NCI-H69 (cell line): ENCODE measurements around the gene MAPK10.
"Not testable (repeated sequence)": the region's sequence is repeated elsewhere in the genome, so short reads cannot be mapped to it uniquely, and the experiment has no call there.

Experiments used
- DNase-seq: peaks from one replicate; lab custom pipeline; 2025; lab: John Stamatoyannopoulos, UW

Gene MAPK10

DNA sequence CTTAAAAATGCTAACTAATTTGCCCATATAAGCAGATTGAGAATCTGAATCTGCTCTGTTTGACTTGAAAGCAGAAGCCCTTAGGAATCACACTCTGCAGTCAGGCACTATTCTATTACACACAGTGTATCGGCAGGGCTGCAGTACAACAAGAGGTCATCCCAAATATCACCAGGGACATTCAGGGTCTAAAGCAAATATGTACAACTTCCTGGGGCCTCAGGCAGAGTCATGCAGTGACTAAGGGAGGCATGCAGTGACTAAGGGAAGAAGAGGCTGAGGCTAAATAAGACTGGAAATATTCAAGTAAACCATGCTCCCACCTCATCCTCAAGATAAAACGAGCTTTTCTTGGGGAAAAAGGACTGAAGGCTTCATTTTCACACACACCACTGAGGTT, 20.9 kb downstream of the MAPK10 start:
- no peak for DNase-seq

DNA sequence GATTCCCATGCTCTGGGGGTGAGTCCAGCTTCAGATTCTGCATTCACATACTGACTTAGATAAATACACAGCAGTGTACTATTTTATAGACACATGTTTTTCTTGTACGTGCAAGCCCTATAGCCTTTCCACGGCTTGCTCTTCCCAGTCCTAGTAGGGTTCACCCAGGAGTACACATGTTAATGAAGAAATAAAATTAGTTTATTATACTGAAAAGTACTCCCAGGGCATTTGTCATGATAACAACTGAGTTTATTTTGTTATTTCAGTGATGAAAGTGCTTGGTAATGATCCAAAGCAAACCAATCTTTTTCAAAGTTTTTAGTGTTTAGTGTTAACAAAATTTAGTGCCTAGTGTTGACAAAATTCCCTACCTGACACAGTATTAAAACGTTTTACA, 21.3 kb downstream of the MAPK10 start:
- DNase-seq, result no peak

DNA sequence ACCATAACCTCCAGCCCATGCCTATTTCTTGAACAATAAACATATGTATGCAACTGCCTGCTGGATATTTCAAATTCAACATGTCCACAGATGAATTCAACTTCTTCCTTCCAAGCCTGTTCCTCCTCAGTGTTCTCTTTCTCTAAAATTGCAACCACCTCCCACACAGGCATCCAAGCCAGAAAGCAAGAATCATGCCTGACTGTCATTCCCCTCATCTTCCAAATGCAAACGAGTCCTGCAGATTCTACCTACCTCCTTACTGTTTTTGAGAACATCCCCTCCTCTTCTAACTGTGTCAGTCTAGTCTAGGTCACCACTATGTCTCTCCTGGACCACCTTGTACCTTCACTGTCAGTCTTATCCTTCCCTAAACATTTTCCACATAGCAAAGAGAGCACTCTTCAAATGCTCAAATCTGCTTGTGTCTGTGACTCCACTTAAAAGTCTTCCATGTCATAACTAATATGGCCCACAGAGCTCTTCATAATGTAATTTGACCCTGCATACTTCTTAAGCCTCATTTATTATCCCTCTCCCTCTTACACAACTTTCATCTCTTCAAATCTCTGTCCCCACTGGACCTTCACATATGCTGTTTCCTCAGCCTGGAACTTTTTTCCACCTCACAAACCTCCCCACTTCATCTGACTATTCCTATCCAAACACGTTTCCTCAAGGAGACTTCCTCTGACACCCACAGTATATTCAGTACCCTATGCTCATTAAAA, 25.7 kb downstream of the MAPK10 start:
- no peak for DNase-seq

DNA sequence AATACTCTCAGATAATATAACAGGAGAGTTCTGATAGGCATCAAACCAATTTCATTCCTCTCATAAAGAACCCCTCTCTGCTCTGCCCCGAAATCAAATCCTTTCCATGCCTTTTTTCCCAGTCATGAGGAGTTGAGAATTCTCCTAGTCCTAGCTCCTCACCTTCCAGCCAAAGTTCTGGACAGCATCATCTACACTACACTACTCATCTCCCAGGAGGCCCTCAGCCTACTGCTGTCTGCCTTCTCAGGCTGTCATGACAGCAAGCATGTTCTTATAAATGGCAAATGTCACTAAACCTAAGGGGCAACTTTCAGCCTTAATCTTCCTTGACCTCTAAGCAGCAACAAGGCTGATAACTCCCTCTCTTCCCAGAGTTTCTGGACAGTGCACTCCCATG, 26.6 kb downstream of the MAPK10 start:
- no peak for DNase-seq

DNA sequence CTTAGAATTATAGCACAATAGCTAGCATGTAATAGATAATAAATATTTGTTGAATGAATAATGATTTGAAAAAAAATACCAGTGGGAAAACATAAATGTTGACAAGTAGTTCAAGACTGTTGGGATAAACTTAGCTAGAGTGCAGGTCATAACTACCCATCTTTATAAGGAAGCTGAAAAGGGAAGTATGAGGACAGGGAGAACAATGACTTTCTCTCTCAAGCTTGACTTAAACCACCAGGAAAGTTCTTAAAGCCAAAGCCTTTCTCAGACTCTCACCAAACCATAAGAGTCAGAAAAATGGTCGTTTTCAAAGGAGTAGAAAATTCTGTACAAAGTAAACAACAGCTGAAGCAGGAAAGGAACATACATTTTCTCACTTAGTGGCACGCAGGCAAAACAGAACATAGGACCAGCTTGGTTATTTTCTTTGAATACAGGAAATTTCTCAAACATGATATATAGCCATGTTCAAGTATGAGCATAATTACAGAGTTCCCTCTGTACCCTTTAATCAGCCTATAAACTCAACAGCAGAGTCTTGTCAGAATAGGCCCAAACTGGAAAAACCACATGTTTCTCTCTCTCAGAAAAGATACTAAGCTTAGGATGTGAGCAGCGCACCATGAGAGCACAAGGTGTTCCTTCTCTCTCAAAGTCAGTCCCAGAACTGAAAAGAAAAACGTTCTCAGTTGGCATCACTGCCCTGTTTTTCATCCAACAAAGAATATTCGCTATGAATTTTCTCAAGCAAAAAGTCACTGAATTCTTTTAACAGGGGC, 28.7 kb downstream of the MAPK10 start:
- peak; percentile 12 for DNase-seq

DNA sequence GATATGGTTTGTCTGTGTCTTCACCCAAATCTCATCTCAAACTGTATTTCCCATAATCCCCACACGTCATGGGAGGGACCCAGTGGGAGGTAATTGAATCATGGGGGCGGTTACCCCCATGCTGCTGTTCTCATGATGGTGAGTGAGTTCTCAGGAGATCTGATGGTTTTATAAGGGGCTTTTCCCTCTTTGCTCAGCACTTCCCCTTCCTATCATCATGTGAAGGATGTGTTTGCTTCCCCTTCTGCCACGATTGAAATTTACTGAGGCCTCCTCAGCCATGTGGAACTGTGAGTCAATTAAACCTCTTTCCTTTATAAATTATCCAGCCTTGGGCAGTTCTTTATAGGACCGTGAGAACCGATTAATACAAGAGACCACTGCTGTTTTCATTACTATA, 29.4 kb downstream of the MAPK10 start:
- not testable (repeated sequence) for DNase-seq

DNA sequence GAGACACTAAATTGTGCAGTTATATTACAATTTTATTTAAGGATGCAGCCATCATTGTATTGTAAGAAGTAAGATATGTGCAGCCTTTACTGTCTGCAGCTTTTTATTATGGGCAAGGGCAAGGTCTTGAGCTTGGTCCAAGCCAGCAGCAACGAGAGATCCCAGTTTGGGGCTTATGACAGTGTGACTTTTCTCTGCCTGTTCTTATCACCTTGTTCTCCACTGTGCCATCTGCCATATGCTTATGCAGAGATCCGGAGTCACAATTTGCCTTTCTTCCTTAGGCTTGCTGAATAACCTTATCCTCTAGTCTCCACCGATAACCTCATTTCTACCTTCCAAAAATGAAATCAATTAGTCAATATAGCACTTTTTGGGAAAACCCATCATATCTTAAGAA, 30.4 kb downstream of the MAPK10 start:
- DNase-seq, result no peak

DNA sequence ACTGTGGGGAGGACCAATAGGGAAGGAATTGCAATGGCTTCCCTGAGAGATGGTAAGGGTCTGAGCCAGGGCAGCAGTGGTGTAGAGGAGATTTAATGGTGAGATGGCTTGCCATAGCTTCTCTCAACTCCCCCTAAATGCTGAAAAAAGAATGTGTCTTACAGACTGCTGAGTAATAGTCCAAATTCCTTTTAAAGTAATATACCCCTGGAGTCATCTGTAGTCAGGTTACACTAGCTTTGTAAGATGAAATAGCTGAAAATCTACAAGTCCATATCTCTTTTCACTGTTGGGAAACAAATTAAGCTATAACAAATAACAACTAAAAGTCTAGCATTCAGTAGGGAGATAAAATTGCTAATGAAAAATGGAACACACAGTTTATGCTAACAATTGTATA, 33.5 kb downstream of the MAPK10 start:
- no peak for DNase-seq

DNA sequence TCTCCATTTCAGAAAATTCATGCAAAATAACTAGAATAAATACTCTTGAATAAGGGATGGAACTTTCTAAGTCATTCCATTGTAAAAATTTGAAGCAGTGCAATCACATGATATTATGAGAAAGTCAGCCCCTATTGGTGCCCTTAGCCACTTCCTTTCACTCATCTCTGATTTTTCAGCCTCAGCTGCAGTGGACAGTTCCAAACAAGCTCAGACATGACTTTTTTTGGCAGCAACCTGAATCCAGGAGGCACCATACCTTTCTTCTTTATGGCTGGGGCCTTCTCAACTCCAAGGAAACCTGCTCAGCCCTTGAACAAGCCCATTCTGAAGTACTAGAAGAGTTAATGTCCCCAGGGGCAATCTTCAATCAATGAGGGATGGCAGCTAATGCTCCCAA, 40.5 kb downstream of the MAPK10 start:
- no peak for DNase-seq

DNA sequence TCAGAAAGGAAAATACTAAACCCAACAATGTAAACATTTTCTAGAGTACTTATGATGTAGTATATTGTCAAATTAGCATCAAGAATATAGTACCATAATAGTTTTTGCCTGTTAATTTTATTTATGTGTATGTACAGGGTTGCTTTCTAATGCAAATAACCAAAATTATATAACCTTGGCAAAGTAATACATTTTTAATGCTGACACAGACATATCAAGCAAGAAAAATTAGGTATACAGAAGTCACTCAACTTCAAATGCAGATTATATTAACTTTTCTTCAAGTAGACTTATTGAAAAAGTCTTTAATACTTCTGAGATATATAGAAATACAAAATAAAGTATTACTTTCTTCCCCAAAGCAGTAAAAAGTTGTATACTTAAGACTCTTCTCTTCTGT, 44.3 kb downstream of the MAPK10 start:
- no peak for DNase-seq

DNA sequence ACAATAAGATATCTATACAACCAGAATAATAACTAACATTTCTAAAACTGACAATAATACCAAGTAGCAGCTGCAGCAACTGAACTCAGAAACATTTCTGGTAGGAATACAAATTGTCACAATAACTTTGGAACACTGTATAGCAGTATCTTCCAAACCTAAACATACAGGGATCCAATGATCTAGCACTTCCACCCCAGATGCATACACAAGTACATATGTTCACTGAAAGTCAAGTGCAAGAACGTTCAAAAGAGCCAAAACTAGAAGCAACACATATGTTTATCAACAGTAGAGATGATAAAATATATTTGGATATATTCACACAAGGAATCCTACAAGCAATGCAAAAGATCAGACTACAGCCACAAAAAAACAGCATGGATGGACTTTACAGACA, 46.2 kb downstream of the MAPK10 start:
- DNase-seq, result no peak

DNA sequence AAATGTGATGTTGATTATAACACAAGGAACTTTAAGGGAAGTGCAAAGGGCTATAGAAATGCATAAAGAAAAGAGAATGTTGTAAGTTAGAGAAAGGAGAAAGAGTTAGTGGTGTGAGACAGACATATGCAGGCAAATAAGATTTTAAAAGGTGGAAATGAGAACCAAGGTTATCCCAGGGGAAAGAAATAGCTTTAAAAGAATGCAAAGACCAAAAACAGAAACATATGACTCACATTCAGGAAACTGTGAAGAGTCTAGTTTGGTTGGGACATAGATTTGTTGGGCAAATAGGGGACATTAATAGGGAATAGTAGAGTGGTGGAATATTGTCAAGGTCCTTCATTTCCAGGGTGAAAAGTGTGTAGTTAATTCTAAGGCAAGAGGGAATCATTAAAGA, 52.4 kb downstream of the MAPK10 start:
- DNase-seq, result no peak

DNA sequence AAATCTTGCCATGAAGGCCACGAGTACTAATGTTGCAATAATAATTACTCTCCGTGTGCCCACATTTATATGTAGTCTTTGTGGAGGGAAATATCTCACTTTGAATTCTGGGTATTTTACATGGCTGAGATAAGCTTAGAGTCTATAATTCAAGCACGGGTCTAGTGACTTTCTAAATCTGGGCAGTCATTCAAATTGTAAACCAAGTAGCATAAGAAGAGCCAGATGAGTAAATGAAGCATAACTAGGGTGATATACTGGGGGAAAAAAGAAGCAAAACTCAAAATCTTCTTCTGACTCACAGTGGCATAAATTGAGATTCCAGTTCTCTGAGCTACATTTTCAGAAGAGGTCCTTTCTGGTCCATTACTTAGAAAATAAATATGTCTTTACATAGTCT, 53.0 kb downstream of the MAPK10 start:
- no peak for DNase-seq

DNA sequence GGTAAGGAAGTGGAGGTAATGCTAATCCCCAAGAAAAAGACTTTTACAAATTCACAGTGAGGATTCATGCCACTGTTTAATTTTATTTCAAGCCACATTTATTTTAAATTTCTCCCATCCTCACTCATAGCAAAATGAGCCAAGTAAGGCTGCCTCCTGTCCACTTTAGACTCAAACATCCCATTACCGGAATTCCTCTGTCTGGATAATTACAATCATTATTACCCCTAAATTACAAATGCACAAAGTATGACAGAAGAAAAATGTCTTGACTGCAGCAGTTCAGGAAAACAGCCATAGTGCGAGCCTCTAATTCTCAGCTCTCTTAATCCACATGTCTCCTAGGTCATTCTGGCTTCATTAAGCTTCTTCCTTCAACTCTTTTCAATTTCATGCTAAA, 57.0 kb downstream of the MAPK10 start:
- DNase-seq, result peak; percentile 51

DNA sequence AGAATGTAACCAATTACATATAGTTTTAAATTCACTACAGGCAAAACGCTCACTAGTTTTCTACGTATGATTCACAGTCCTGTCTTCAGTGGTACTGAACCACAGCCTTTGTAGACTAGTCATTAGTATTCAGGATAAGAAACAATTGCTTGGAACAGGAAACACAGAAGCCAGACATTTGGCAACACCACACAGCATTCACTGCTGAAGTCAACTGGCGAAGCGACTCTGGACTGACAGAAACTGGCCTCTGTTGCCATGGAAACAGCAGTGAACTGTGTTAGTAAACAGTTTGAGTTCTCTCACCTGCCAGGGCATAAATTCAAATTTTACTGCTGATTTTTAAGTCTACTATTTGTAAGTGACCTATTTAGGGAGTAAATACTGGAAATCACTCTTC, 57.6 kb downstream of the MAPK10 start:
- peak; percentile 90 for DNase-seq

DNA sequence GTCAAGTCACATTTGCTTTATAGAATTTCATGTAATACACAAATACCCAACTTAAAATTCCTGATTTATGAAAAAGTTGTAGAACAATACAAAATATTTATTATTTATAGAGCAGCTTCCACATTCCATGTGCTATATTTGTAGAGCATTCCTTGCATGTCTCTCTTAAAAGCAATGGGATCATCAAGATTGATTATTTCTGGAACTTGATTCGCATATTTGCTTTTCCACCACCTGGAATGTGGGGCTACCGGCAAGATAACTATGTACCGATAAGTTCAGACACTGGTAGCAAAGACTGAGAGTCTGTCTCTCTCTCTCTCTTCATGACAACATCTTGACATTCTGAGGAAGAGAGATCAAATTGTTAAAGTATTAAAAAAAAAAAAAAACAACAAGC, 59.3 kb downstream of the MAPK10 start:
- no peak for DNase-seq

DNA sequence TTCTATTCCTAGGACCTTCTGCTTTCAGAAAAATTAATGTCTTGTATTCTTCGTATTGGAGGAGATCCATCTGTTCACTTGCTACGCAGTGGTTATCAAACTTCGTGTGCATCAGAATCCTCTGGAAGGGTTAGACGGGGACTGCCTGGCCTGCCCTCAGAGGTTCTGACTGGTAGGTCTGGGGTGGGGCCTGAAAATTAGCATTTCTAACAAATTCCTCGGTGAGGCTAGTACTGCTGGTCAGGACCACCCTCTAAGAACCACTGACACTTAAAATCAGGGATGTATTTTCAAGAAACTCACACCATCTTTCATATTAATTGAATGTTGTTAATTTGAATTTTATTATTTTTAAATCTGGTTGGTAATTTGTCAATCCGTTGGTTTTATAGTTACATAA, 63.0 kb downstream of the MAPK10 start:
- DNase-seq, result no peak

DNA sequence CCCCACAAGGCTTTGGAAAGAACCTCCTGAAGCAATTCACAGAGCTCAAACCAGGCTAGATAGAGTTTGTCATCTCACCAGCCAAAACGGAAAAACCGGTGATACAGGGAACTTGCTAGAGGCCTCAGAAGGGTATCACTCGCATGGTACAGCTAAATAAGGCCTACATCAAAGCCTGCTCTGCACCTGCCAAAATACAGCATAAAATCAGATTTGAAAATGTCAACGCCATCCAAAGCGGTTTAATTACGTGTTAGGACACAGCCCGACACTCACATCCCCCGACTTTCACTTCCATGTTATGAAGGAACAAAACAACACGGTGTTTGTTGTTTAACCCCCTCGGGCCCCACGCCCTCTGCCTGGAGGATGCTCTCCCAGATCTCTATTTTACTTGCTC, 65.0 kb downstream of the MAPK10 start:
- no peak for DNase-seq

DNA sequence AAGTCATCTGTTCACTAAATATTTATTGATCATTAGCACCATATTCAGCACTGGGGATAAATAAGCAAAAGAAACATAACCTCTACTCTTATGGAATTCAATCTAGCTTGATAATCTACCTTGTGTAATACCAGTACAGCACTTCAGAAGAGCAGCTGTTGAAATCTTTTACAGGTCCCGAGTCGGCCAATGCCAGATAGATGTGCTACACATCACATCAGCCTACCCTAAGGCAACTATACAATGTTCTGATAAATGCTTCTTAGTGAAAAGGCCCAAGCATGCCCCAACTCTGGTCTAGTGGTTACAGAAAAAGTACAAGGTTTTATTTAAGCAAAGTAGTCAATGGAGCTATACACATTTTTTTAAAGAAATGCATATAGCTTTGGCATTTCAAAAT, 68.7 kb downstream of the MAPK10 start:
- no peak for DNase-seq

DNA sequence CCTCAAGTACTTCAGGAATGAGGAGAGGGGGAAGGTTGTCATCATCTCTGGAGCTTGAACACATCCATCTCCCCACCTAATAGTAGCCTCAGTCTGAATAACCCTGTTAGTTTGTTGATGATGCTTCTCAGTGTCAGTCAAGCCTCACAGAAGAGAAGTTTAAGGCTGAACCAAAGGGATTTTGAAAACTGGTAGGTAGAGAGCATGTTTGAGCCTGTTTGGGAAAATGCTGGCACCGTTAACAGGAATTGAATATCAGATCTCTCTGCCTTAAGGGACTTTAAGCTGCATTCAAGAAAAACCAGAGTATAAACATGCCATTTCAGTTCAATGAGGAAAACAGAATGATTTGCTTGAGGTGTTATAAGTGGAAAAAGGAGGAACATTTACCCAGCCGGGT, 73.1 kb downstream of the MAPK10 start:
- DNase-seq, result no peak

DNA sequence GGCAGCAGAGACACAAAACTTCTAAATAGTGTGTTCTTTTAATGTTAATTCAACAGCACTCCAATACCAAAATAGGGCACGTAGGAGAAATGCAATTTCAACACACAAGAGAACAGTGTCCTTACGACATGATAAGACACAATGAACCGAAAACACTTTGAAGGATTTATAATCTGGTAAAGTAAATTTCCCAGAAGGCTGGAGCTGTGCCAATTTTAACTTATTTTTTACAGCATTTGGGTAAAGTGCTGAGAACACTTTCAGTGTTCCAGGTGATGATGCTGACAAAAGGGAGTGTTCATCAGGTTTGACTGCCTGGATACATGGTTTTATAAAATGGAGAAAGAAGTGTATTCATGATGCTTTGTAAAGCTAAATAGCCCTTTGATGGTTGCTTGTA, 76.5 kb downstream of the MAPK10 start:
- no peak for DNase-seq

DNA sequence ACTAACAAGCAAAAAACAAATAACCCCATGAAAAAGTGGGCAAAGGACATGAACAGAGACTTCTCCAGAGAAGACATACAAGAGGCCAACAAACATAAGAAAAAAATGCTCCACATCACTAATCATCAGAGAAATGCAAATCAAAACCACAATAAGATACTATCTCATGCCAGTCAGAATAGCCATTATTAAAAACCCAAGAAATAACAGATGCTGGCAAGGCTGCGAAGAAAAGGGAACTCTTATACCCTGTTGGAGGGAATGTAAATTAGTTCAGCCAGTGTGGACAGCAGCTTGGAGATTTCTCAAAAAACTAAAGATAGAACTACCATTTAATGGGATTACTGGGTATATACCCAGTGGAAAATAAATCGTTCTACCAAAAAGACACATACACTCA, 79.6 kb downstream of the MAPK10 start:
- DNase-seq, result no peak

DNA sequence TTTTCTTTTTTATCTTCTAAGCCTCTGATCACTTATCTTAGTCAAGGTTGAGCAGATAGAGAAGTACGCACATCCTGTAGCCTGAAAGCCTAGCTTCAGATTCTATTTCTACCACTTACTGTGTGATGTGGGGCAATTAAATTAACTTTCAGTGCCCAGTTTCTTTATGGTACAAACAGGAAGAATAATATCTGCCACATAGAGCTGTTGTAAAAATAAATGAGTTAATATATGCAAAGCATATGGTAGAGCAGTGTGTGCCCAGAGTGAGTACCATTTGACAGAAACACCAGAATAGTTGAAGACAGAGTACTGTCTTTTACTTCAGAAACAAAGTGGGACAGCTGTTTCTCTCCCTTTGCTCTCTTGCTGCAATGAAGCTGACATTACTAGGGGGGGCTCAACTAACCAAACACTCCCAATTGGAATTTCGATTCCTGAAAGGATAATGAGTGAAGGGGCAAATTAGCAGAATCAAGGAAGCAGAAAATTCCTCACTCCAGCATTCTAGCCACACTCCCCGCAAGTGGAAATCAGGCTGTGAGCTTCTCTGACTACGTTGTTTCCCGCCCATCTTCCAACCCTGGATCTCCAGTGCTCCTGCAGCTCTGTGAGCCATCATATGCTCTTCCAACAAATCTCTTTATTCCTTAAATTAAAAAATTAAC, 80.4 kb downstream of the MAPK10 start:
- no peak for DNase-seq
